GM21737 (cell line): Measurements from ENCODE around the gene GHRL.
"Not testable (repeated sequence)": the region's sequence is repeated elsewhere in the genome, so short reads cannot be mapped to it uniquely, and the experiment has no call there.

Source experiments
- ATAC-seq: cut with Tn5 transposase; IDR thresholded peaks from one replicate; pipeline ENCODE4 v1.9.1; 2021; ENCODE audit warnings: mild to moderate bottlenecking, moderate library complexity; ENCODE audit not compliant: unreplicated experiment

The GHRL gene

GRCh38 chr3:10278501-10278900 lies 14.2 kb downstream of the GHRL start:
- ATAC-seq: no peak

- no peak for ATAC-seq
These were observed 15.6 kb downstream of the GHRL start for GRCh38 chr3:10277115-10277625.

- no peak for ATAC-seq
These were observed 18.1 kb downstream of the GHRL start for GRCh38 chr3:10274601-10275000.

- no peak for ATAC-seq
These were observed 18.9 kb downstream of the GHRL start for GRCh38 chr3:10273702-10274305.

- ATAC-seq: no peak
These were observed 19.8 kb downstream of the GHRL start for GRCh38 chr3:10272977-10273376.

- not testable (repeated sequence) for ATAC-seq
These were observed 20.3 kb downstream of the GHRL start for GRCh38 chr3:10272476-10272875.

GRCh38 chr3:10269443-10269842 lies 23.3 kb downstream of the GHRL start:
- no peak for ATAC-seq

GRCh38 chr3:10268930-10269329 lies 23.8 kb downstream of the GHRL start:
- ATAC-seq: no peak

- ATAC-seq: no peak
These were observed 24.6 kb downstream of the GHRL start for GRCh38 chr3:10268116-10268515.

GRCh38 chr3:10266936-10267335 lies 25.8 kb downstream of the GHRL start:
- ATAC-seq: not testable (repeated sequence)

- ATAC-seq: no peak
These were observed 26.9 kb downstream of the GHRL start for GRCh38 chr3:10265833-10266232.

GRCh38 chr3:10263646-10264363 lies 28.9 kb downstream of the GHRL start:
- no peak for ATAC-seq

- ATAC-seq: no peak
These were observed 30.7 kb downstream of the GHRL start for GRCh38 chr3:10262027-10262426.

- ATAC-seq: no peak
These were observed 32.5 kb downstream of the GHRL start for GRCh38 chr3:10260211-10260701.

GRCh38 chr3:10259798-10260197 lies 32.9 kb downstream of the GHRL start:
- no peak for ATAC-seq

GRCh38 chr3:10259036-10259435 lies 33.7 kb downstream of the GHRL start:
- ATAC-seq: no peak

- ATAC-seq: no peak
These were observed 36.9 kb downstream of the GHRL start for GRCh38 chr3:10255835-10256234.

- no peak for ATAC-seq
These were observed 39.0 kb downstream of the GHRL start for GRCh38 chr3:10253731-10254130.

- no peak for ATAC-seq
These were observed 41.7 kb downstream of the GHRL start for GRCh38 chr3:10251006-10251405.

GRCh38 chr3:10249833-10250232 lies 42.9 kb downstream of the GHRL start:
- ATAC-seq: no peak

GRCh38 chr3:10248984-10249748 lies 43.6 kb downstream of the GHRL start:
- ATAC-seq: peak; percentile 30
